HL-60 (cell line): ENCODE data around the gene ITGA8.

Experiments used
- DNase-seq, 2 experiments: peaks; one replicate each; pipeline ENCODE4 v3.0.0-alpha.2; 2010 to 2020; ENCODE audit warnings: low read depth in 1 of 2, low spot score in 1 of 2
- H3K27ac ChIP-seq: fragments of 250-450 bp; sonication (Bioruptor Pico); replicated peaks from 2 replicates; pipeline ENCODE4 v1.5.1; 2020; ENCODE audit warnings: mild to moderate bottlenecking, moderate library complexity
- H3K27me3 ChIP-seq: fragments of 250-450 bp; sonication (Bioruptor Pico); 2 replicates; pipeline ENCODE4 v1.5.1; 2021; ENCODE audit warnings: mild to moderate bottlenecking, moderate library complexity; ENCODE audit not compliant: insufficient read depth, poor library complexity, severe bottlenecking
- H3K4me3 ChIP-seq: replicated peaks from 2 replicates; pipeline ENCODE4 v1.5.1; 2011; ENCODE audit warnings: mild to moderate bottlenecking, control low read depth, low read length; ENCODE audit not compliant: insufficient read depth
- CTCF ChIP-seq: IDR thresholded peaks from one replicate; pipeline ENCODE4 v1.5.1; 2011; ENCODE audit warnings: low read length, control low read depth, inconsistent platforms; ENCODE audit not compliant: insufficient read depth
- GABPA ChIP-seq: IDR thresholded peaks from 2 replicates; pipeline ENCODE4 v1.6.1; 2012; ENCODE audit warnings: low read depth
- POLR2AphosphoS5 ChIP-seq: IDR thresholded peaks from 2 replicates; pipeline ENCODE4 v1.6.1; 2012; ENCODE audit warnings: low read depth
- REST ChIP-seq: IDR thresholded peaks from 2 replicates; pipeline ENCODE4 v1.6.1; 2012; ENCODE audit warnings: low read depth; ENCODE audit not compliant: insufficient replicate concordance
- SPI1 ChIP-seq: IDR thresholded peaks from 2 replicates; pipeline ENCODE4 v1.6.1; 2012; ENCODE audit warnings: low read depth, mild to moderate bottlenecking, borderline replicate concordance

ITGA8 gene

GRCh38 chr10:15678851-15679250, 40.9 kb downstream of the ITGA8 start:
- Histone ChIP-seq H3K4me3 (no peak overlapping the region), H3K27ac (no peak overlapping the region), H3K27me3 (no peaks in the 10 kb centered on the region)
- DNase-seq, result no peak
- TF ChIP-seq CTCF, result no peak
- TF ChIP-seq POLR2AphosphoS5, result no peak
- TF ChIP-seq GABPA, result no peak
- TF ChIP-seq REST, result no peak
- TF ChIP-seq SPI1, result no peak

DNA sequence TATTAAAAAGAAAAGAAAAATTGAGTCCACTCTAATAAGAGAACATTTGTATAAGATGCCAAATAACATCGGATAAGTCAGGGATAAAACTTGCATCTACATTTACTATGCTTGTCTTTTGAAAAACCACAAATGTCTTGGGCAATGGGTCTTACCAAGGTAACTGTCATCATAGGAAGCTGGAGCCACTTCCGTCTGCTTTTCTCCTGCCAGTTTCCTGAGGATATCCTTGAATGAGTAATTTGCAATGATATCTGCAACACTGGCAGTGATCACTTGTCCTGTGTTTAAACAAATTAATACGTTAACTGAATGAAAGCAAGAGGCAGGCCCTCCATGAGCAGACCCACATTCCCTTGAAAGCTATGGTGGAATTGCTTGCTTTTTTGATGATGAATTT, 47.3 kb downstream of the ITGA8 start:
- Histone ChIP-seq H3K4me3 (no peak overlapping the region), H3K27ac (peak overlapping the region; percentile 50), H3K27me3 (no peaks in the 10 kb centered on the region)
- peak in 1 of 2 experiments; percentile 61 for DNase-seq
- TF ChIP-seq POLR2AphosphoS5 (no peak), REST (no peak), CTCF (no peak), GABPA (no peak), SPI1 (no peak)

DNA sequence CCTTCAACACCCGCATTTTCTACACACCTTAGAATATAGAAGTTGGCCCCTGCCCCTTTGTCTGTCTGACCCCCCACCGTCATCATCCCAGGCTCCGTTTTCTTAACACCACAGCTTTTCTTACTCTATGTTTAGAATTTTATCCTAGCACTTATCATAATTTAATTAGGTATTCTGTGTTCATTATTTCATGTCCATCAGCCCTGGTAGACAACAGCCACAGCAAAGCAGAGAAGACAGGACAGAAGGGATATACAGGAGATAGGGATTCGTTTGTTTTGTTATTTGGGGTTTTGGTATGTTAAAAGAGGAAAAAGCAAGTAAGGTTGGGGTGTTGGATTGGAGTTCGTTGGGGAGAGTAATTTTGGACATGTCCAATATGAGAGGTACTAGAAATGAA, 48.8 kb downstream of the ITGA8 start:
- Histone ChIP-seq H3K27ac (no peak overlapping the region; the same call in 1 of the 2 replicates), H3K4me3 (no peak overlapping the region), H3K27me3 (no peaks in the 10 kb centered on the region)
- DNase-seq, result no peak
- TF ChIP-seq GABPA, result no peak
- TF ChIP-seq SPI1, result no peak
- no peak for TF ChIP-seq REST
- no peak for TF ChIP-seq CTCF
